GM19324 (cell line): Measurements from ENCODE around the gene IQUB.
"Not testable (repeated sequence)": the region's sequence is repeated elsewhere in the genome, so short reads cannot be mapped to it uniquely, and the experiment has no call there.

ENCODE experiments used
- ATAC-seq: cut with Tn5 transposase; IDR thresholded peaks from one replicate; pipeline ENCODE4 v1.9.1; 2021; ENCODE audit warnings: mild to moderate bottlenecking, moderate library complexity; ENCODE audit not compliant: unreplicated experiment, low FRiP score

IQUB gene

GRCh38 chr7:123498031-123498430 lies 36.4 kb downstream of the IQUB start:
- ATAC-seq: no peak

DNA sequence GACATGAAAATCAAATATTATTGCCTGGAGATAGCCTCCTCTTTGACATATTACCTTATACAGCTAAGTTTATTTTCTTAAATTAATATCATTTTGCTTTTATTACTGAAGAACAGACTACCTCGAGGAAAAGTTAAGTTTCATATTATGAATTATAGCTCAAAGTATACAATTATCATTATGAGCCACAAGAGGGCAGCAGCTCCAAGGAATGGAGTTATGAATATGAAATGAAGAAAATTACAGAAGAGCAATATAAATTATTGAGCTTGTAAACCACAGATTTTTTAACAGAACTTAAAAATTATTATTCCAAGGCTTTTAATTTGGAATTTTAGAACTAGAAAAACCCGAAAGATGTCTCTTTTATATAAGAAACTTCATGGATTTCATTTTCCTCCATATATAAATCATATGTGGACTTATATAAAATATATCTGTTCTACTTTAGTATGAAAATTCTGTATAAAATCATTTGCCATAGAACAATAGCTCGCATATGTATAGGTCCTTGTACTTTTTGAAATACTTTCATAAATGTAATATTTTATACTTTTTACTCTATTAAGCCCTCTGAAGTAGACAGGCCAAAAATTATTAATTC lies 40.1 kb downstream of the IQUB start:
- ATAC-seq: no peak

DNA sequence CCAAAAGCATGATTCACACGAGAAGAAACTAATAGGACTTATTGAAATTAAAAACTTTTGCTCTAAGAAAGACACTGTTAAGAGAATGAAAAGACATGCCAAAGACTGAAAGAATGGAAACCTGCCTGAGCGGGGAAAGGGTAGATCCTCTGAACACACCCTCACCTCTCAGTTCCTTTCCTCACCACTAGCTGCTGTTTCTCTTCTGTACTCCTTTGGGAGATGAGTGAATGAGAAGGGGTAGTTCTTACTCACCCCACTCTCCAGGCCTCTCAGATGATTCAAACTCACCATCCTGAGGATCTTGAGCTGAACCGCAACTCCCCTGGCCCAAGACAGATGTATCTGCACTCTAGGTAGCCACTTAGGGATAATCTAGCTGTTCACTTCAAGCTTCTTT lies 41.9 kb downstream of the IQUB start:
- peak; percentile 77 for ATAC-seq

DNA sequence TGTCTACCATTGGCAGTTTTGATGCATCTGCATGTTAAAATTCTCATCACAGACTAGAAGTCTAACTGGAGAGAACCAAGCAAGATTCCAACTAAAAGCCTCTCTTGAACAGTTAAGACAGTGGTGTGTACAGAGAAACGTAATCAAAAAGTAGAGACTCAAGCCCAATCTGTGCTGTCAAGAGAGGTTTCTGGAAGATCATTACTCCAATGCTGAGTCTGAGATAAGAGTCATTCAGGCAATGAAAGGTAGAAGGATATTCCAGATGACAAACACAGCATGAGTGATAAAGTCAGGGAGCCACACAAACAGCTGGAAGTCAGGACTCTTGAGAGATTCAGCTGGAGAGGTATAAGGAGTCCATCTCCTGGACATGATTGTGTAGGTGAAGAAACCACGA lies 48.7 kb downstream of the IQUB start:
- no peak for ATAC-seq

DNA sequence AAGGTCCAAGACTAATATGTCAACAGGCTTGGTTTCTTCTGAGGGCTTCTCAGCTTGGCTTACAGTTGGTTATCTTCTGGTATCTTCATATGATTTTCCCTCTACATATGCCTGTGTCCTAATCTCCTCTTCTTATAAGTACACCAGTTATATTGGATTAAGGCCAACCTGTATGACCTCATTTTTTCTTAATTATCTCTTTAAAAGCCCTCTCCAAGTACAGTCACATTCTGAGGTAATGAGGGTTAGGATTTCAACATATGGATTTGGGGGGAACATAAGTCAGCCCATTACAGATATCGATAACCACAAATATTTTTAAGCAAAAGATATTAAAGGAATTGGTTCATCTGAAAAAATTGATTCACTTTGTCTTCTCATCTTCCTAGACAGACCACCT lies 49.2 kb downstream of the IQUB start:
- ATAC-seq: no peak

- ATAC-seq: no peak
Measured at GRCh38 chr7:123484199-123484598, 50.2 kb downstream of the IQUB start.

DNA sequence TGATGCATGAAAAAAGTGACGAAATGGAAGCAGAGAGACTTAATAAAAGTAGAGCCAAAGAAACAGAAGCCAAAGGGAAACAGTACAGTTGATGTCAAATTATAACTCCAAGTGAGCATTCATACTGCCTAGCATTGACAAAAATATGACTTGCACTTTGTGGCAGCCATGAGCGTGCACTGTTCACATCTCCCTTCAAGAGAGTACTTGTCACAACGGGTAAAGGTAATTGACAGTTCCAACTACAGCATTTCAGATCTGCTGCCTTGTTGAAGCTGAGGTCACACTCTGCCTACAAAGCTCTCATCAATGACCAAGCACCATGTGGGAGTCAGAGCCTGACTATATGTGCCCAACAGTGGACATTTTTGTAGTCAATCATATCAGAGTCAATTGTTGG lies 54.3 kb downstream of the IQUB start:
- no peak for ATAC-seq

GRCh38 chr7:123478056-123478455 lies 56.3 kb downstream of the IQUB start:
- not testable (repeated sequence) for ATAC-seq

- no peak for ATAC-seq
Measured at GRCh38 chr7:123472750-123473445, 61.5 kb downstream of the IQUB start.

DNA sequence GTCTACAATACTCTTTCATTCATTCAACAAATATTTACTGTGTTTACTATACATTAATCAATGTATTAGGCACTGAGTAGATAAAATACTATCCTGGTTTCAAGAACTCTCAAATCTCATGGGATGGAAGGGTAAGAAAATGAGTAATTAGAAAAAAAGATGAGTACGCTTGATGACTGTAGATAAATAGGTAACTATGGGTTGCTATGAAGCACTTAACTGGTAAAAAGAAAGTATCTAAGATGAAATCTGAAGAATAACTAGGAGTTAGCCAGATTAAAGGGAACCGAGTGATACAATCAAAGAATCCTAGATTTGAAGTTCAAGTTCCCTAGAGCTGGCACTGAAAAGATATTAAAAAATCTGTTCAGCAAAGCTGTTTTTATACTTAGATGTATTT lies 62.1 kb downstream of the IQUB start:
- ATAC-seq: no peak

DNA sequence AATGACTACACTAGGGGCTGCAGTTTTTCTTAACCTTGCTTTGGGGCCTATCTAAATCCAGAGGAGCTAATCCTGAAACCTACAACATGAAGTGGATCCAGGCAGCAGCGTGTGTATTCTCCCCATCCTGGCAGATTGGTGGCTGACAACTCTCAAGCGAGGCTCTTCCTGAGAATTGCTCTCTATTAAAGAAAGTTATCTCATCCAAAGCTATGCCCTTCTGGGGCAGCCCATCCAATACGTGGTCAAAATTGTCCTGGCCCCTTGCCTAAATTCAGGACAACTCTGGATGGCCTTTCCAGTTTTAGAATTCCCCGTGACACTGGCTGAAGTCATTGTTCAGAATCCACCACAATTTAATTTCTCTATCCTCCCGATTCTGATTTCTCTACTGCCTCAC lies 66.1 kb downstream of the IQUB start:
- ATAC-seq: no peak

DNA sequence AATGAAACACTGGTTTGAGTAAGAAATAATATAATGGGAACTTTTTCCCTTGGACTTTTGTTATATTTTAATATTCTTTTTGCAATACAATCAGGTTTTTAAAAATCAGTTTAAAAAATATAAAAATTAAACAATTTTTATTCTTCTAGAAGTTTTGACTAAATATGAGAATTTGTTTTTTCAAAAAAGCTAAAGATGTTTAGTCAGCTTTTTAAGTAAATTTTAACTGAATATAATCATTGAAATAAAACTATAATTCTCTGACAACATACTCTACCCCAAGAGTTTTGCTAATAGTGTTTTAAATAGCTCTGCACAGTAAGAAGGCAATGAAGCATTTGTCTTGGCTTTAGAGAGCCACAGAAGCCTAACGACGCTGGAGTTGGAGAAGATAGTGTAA lies 70.5 kb downstream of the IQUB start:
- ATAC-seq: no peak

DNA sequence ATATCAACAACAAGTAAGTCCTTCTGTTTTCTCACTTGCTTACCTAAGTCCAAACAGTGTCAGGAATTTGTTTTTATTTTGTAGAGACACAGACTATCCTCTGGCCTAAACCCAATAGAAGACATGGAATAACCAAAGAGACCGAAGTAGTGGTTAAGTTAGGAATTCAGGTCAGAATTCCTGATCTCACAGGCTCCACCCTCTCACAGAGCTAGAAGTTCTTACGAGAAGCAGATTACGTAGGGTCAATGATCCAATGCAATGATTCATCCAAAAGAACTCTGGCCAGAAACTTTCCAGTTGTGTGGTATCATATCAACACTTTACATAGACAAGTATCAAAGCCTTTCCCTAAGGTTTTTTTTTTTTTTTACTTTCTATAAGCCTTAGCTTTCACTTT lies 73.8 kb downstream of the IQUB start:
- no peak for ATAC-seq

- no peak for ATAC-seq
Measured at GRCh38 chr7:123455965-123456470, 78.4 kb downstream of the IQUB start.

GRCh38 chr7:123440101-123440548 lies 94.3 kb downstream of the IQUB start:
- ATAC-seq: no peak

- no peak for ATAC-seq
Measured at GRCh38 chr7:123439191-123439590, 95.2 kb downstream of the IQUB start.

DNA sequence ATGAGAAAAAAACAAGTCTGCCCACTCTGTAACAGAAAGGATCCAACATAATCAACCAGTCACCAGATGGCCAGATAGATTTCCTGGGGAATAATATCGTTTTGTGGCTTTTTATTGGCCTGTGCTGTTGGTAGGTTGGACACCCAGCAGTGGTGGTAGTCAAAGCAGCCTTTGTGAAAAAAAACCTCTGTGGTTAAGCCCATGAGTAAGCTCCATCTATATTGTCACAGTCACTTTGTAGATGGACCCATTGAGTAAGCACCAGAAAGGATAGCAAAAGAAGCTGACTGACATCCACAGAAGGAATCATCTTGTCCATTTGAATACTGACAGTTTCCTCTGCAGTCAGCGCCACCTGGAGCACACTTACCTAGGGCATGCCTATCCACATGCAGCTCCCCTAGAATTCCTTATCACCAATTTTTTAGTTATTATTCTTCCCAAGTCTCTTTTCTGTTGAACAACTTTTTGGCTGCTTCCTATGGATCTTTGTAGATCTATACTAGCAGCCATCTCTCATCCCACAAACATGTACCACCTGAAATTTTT lies 96.9 kb downstream of the IQUB start:
- no peak for ATAC-seq

GRCh38 chr7:123435080-123435700 lies 99.2 kb downstream of the IQUB start:
- ATAC-seq: no peak

DNA sequence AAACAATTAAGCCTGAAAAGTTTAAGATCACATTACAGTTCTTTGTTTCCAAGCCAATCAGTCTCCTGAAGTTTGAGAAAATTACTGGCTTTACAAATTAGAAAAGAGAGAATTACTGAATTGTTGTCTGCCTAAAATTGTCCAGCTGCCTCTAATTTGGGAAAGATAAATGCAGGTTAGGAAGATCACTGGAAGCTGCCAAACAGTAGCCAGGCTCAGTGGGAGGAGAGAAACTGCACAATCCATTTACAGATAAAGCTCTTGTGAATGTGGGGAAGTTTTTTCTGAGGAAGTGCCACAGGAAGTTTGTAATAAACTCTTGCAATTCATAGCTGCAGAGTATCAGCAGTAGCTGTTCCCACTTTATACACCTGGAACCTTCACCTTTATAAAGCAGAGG lies 100.7 kb downstream of the IQUB start:
- ATAC-seq: no peak

- no peak for ATAC-seq
Measured at GRCh38 chr7:123432601-123433000, 101.8 kb downstream of the IQUB start.

GRCh38 chr7:123431075-123431614 lies 103.2 kb downstream of the IQUB start:
- no peak for ATAC-seq
